GM21367 (cell line): Measurements from ENCODE around the gene CARMIL3.
"Not testable (repeated sequence)": the region's sequence is repeated elsewhere in the genome, so short reads cannot be mapped to it uniquely, and the experiment has no call there.

Experiments used
- ATAC-seq: cut with Tn5 transposase; IDR thresholded peaks from one replicate; pipeline ENCODE4 v1.9.1; 2021; ENCODE audit not compliant: unreplicated experiment

CARMIL3 gene

GRCh38 chr14:24036963-24037657 is 14.7 kb upstream of the CARMIL3 start:
- ATAC-seq = not testable (repeated sequence)

- ATAC-seq = no peak
Measured at GRCh38 chr14:24037658-24038037, 14.2 kb upstream of the CARMIL3 start.

- no peak for ATAC-seq
Measured at GRCh38 chr14:24038686-24039085, 13.1 kb upstream of the CARMIL3 start.

- no peak for ATAC-seq
Measured at GRCh38 chr14:24040692-24041091, 11.1 kb upstream of the CARMIL3 start.

GRCh38 chr14:24042746-24043145 is 9.1 kb upstream of the CARMIL3 start:
- no peak for ATAC-seq

DNA sequence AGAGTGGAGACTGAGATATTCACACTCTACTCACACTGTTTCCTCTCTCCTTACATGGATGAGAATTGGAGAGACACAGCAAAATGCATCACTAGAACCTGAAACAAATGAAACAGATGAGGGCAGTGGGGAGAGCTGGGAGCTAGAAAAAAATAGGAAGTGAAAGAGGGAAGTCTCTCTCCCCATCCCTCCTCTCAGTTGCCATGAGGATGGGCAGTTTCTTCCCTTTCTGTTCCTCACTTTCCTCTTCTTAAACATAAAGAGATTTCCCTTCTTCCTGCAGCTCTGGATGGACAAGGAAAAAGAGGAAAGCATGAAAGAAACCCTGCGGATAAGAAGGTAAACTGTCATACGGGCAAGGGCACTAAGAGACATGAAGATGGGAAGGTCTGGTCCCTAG is 2.8 kb upstream of the CARMIL3 start:
- not testable (repeated sequence) for ATAC-seq

DNA sequence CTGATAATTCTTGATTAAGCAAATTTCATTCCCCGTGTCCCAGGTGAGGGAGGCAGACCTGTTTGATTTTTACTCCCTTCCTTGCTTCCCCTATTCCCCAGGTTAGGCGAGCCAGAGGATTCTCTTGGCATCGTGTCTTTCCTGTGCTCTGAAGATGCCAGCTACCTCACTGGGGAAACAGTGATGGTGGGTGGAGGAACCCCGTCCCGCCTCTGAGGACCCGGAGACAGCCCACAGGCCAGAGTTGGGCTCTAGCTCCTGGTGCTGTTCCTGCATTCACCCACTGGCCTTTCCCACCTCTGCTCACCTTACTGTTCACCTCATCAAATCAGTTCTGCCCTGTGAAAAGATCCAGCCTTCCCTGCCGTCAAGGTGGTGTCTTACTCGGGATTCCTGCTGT is 1.1 kb upstream of the CARMIL3 start:
- ATAC-seq = not testable (repeated sequence)

DNA sequence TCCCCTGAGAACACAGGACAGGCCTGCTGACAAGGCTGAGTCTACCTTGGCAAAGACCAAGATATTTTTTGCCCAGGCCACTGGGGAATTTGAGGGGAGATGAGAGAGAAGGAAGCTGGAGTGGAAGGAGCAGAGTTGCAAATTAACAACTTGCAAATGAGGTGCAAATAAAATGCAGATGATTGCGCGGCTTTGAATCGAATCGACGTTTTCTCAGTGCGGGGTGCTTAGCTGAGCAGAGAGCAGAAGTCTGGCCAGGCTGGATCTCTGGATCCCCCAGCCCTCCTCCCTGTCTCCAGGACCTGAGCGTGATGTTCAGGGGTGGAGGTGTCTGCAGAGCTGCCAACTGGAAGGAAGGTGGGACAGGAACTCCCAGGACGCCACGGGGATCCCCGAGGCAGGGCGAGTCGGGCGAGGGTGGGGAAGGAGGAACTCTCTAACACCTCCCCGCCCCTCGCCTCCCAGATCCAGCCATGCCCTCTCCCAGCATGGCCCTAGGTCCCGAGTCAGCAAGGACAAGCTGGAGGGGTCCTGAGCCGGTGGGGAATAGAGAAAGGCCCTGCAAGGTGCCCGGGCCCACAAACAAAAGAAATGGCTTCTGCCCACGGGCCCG is 527 bp upstream of the CARMIL3 start:
- ATAC-seq = no peak

GRCh38 chr14:24052656-24053547 is 1.1 kb downstream of the CARMIL3 start:
- ATAC-seq = no peak

DNA sequence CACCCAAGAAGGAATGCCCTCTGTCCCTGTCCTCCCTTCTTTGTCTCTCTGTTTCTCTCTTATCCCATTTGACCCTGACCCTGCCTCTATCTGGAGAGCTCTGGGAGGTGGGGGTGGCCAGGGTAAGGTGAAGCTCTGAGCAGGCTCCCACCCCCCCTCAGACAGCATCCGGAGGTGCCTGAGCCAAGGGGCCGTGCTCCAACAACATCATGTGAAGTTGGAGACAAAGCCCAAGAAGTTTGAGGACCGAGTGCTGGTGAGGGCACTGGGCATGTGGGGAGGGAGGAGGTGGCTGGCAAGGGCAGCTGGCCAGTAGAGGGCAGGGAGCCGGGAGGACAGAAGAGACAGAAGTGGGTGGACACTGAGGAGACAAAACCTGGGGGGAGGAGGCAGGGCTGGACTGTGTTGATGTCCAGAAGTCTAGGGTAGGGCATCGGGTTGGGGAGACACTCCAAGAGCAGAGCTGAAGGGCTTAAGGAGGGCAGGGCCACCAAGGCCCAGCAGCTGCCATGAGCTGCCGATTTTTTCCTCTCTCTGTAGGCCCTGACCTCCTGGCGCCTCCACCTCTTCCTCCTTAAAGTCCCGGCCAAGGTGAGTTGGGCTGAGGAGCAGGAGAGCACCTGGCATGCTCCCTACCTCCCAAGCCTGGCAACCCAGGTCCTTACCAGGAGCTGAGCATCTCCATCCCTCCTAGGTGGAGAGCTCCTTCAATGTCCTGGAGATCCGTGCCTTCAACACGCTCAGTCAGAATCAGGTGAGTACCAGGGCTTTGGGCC is 1.9 kb downstream of the CARMIL3 start:
- ATAC-seq = no peak

DNA sequence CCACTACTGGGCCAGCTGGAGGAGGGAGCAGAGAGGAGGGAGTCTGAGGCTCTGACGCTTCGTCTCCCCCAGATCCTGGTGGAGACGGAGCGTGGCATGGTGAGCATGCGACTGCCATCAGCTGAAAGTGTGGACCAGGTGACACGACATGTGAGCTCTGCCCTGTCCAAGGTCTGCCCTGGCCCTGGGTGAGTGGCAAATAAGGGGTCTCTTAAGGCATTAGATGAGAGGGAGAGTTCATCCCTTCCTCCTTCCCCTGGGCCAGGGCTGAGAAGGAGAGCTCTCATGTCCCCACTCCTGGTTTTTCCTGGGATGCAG is 2.5 kb downstream of the CARMIL3 start:
- ATAC-seq = no peak

GRCh38 chr14:24054646-24055045 is 2.8 kb downstream of the CARMIL3 start:
- ATAC-seq = no peak

- ATAC-seq = no peak
Measured at GRCh38 chr14:24055971-24056799, 4.4 kb downstream of the CARMIL3 start.

DNA sequence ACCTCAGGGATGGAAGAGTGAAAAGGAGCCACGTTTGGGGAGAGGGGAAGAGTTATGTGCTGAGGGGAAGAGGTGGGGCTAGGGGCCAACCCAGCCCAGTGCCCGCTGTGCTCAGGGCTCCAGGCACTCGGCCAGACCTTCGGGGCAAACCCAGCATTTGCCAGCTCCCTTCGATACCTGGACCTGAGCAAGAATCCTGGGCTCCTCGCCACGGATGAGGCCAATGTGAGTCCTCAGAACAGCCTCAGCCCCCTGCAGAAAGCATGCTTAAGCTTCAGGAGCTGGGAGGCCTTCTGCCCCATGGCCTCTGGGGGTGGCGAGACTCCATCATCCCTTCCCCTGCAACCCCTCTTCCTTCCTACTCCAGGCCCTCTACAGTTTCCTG is 5.0 kb downstream of the CARMIL3 start:
- ATAC-seq = no peak

DNA sequence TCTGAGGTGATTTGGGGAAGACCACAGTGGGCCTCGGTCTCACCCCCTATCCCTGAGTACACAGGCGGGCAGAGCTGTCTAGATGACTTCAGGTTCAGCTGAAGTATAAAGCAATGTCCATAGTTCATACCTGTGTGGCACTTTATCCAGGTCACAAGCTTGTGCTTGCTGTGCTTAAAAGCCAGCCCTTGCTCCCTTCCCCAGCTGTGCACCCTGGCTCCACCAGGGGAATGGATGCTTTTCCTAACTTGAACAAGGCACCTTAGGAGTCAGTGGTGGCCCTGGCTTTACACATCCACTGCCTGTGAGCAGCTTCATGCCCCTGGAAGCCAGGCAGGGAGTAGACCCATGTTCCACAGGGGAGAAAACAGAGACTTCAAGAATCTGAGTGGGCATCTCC is 5.5 kb downstream of the CARMIL3 start:
- ATAC-seq = no peak

- no peak for ATAC-seq
Measured at GRCh38 chr14:24057867-24058259, 6.1 kb downstream of the CARMIL3 start.

DNA sequence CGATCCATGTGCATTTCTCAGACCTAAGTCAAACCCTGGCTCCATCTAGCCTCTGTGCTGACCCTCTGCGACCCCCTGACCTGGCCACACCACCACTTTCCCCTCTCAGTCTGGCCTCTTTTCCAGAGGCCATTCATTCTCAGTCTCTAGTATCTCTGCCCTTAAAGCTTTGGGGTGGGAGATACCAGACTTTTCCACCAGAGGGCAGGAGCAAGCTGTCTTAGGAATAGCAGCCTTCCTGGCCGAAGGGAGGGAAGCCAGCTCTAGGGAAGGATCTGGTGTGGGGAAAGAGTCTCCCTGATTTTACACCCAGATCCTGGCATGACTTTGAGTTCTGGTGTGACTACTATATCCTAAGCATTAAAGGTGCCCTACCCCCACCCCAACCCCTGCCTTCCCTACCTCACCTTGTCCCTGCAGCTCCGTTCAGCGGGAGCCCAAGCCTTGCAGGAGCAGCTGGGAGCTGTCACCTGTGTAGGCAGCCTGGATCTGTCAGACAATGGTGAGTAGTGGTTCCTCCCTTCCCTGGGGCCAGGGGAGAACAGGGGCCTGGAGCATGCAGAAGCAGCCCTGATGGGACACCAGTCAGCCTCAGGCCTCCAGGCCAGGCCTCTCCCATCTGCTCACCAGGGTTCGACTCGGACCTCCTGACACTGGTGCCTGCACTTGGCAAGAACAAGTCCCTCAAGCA is 6.6 kb downstream of the CARMIL3 start:
- ATAC-seq = no peak

- ATAC-seq = no peak
Measured at GRCh38 chr14:24058951-24059475, 7.2 kb downstream of the CARMIL3 start.

DNA sequence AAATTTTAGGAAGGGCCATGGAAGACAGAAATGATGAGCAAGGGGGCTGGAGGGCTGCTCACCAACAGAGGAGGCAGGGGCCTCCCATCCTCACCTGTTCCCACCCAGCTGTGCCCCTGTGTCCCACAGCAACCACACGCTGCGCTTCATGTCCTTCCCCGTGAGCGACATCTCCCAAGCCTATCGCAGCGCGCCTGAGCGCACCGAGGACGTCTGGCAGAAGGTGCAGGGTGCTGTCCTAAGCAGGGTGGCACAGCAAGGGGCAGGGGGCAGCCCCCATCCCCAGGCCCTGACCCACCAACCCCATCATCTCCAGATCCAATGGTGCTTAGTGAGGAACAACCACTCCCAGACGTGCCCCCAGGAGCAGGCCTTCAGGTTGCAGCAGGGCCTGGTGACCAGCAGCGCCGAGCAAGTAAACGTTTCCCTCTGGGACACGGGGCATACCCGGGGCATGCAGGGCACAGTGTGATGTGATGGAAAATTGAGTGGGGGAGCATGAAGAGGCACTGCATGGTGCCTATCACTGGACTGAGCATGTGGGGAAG is 8.1 kb downstream of the CARMIL3 start:
- ATAC-seq = no peak
